CD14-positive monocyte (primary cell): ENCODE data around the gene PHLDA2. TPM values are rescaled to one million over a fixed set of nuclear protein-coding genes. Genes with fewer than 3 reads are reported as not detected.

Experiments
- DNase-seq, 3 donors: peaks; one replicate each; pipeline ENCODE4 v3.0.0-alpha.2; 2011 to 2022
- H2AFZ ChIP-seq: 2 replicates; pipeline ENCODE4 v1.6.0; 2012; ENCODE audit warnings: mild to moderate bottlenecking, low read depth, low read length, inconsistent platforms; ENCODE audit not compliant: insufficient read depth, poor library complexity, severe bottlenecking
- H3K27ac ChIP-seq, 2 donors: 1 replicate in 1 of 2; 2 replicates in 1 of 2; pipeline ENCODE4 v1.5.1; 2012 to 2013; ENCODE audit warnings: low read length in 2 of 2, control low read depth in 1 of 2, inconsistent platforms in 1 of 2, low read depth in 1 of 2, mild to moderate bottlenecking in 1 of 2
- H3K27me3 ChIP-seq, 2 donors: one replicate each; pipeline versions ENCODE4 v1.6.0 to v1.6.1; 2011 to 2013; ENCODE audit warnings: low read length in 2 of 2; ENCODE audit not compliant: control insufficient read depth in 2 of 2, insufficient read depth in 2 of 2
- H3K36me3 ChIP-seq, 2 donors: replicated peaks in 1 of 2; 1 replicate in 1 of 2; 2 replicates in 1 of 2; pipeline versions ENCODE4 v1.5.1 to v1.6.1; 2012 to 2013; ENCODE audit warnings: low read length in 2 of 2, control low read depth in 1 of 2, inconsistent platforms in 1 of 2, mild to moderate bottlenecking in 1 of 2; ENCODE audit not compliant: insufficient read depth in 2 of 2, control insufficient read depth in 1 of 2
- H3K4me1 ChIP-seq, 2 donors: 1 replicate in 1 of 2; 2 replicates in 1 of 2; pipeline versions ENCODE4 v1.5.1 to v1.6.1; 2012 to 2013; ENCODE audit warnings: low read length in 2 of 2, control low read depth in 1 of 2, inconsistent platforms in 1 of 2, mild to moderate bottlenecking in 1 of 2, moderate library complexity in 1 of 2; ENCODE audit not compliant: insufficient read depth in 2 of 2, control insufficient read depth in 1 of 2
- H3K4me2 ChIP-seq: replicated peaks from 2 replicates; pipeline ENCODE3; 2012; ENCODE audit warnings: low read length, moderate library complexity, mild to moderate bottlenecking; ENCODE audit not compliant: poor library complexity, severe bottlenecking; ENCODE audit errors: extremely low read depth
- H3K4me3 ChIP-seq, 3 experiments: fragments of 200-600 bp in 1 of 3; sonication (generic) in 1 of 3; replicated peaks in 1 of 3; 1 replicate in 2 of 3; 2 replicates in 1 of 3; pipeline ENCODE4 v1.5.1; 2011 to 2013; ENCODE audit warnings: low read length in 3 of 3, mild to moderate bottlenecking in 3 of 3, control low read depth in 2 of 3, low read depth in 2 of 3, inconsistent platforms in 1 of 3, moderate library complexity in 1 of 3
- H3K79me2 ChIP-seq: 2 replicates; pipeline ENCODE4 v1.6.0; 2012; ENCODE audit warnings: mild to moderate bottlenecking, control low read depth, inconsistent platforms, low read length, moderate library complexity; ENCODE audit not compliant: insufficient read depth
- H3K9ac ChIP-seq: 2 replicates; pipeline ENCODE4 v1.6.0; 2017; ENCODE audit warnings: low read length, mild to moderate bottlenecking; ENCODE audit not compliant: insufficient read depth, poor library complexity, severe bottlenecking
- H3K9me3 ChIP-seq, 2 donors: replicated peaks in 1 of 2; 1 replicate in 1 of 2; 2 replicates in 1 of 2; pipeline versions ENCODE4 v1.5.1 to v1.6.1; 2012 to 2013; ENCODE audit warnings: low read length in 2 of 2, control low read depth in 1 of 2; ENCODE audit not compliant: control insufficient read depth in 1 of 2, insufficient read depth in 1 of 2
- H4K20me1 ChIP-seq: 2 replicates; pipeline ENCODE4 v1.6.0; 2012; ENCODE audit warnings: mild to moderate bottlenecking, low read length, control low read depth, moderate library complexity; ENCODE audit not compliant: insufficient read depth
- H3K27ac Mint-ChIP-seq, 7 donors: one replicate each; pipeline ENCODE4 v1.8.0; 2020; ENCODE audit warnings: mild to moderate bottlenecking in 7 of 7, mixed read lengths in 7 of 7, moderate library complexity in 6 of 7, inconsistent platforms in 2 of 7
- H3K27me3 Mint-ChIP-seq, 3 donors: one replicate each; pipeline ENCODE4 v1.8.0; 2021 to 2022; ENCODE audit warnings: low read depth in 3 of 3, mild to moderate bottlenecking in 3 of 3, mixed read lengths in 3 of 3, moderate library complexity in 3 of 3, inconsistent platforms in 1 of 3
- H3K36me3 Mint-ChIP-seq, 2 donors: one replicate each; pipeline ENCODE4 v1.8.0; 2020; ENCODE audit warnings: mixed read lengths in 2 of 2, inconsistent platforms in 1 of 2, mild to moderate bottlenecking in 1 of 2
- H3K4me1 Mint-ChIP-seq: one replicate; pipeline ENCODE4 v1.8.0; 2020; ENCODE audit warnings: mild to moderate bottlenecking, mixed read lengths
- H3K4me3 Mint-ChIP-seq, 2 donors: one replicate each; pipeline ENCODE4 v1.8.0; 2020; ENCODE audit warnings: mild to moderate bottlenecking in 2 of 2, mixed read lengths in 2 of 2, moderate library complexity in 1 of 2
- H3K9me3 Mint-ChIP-seq, 7 donors: one replicate each; pipeline ENCODE4 v1.8.0; 2020 to 2022; ENCODE audit warnings: mixed read lengths in 7 of 7, mild to moderate bottlenecking in 6 of 7, moderate library complexity in 6 of 7, inconsistent platforms in 2 of 7
- WGBS: methylation state at CpG from one replicate; pipeline ENCODE4 v1.1.5; 2013; ENCODE audit warnings: missing lambda C conversion rate; ENCODE audit not compliant: insufficient coverage; 5-methylcytosine and 5-hydroxymethylcytosine counted together
- intact Hi-C, 2 donors: fragments of 100-400 bp; cut with micrococcal nuclease; formaldehyde crosslinking; loops; one replicate each; pipeline versions ENCODE4 v1.15.0 to v1.15.1; 2023
- polyA plus RNA-seq, 3 donors: library from polyadenylated mRNA; depleted of rRNA in 1 of 3; unstranded in 2 of 3; stranded (reverse) in 1 of 3; fragments of 300-500 nt in 2 of 3; fragments of >200 nt in 1 of 3; fragmentation: Illumina TruSeq in 2 of 3; gene quantifications; 1 replicate in 2 of 3; 2 replicates in 1 of 3; pipeline ENCODE4 v1.2.3, GENCODE V29; 2012 to 2021
- TF ChIP-seq, protein P1 (sequence below): fragments of 200-600 bp; IDR thresholded peaks from one replicate; pipeline ENCODE4 v1.8.0; 2022; ENCODE audit warnings: antibody characterized with exemption, mild to moderate bottlenecking

Gene PHLDA2
- polyA plus RNA-seq, 3 donors: 2.6 to 54.5 (median 4.7) TPM

DNA sequence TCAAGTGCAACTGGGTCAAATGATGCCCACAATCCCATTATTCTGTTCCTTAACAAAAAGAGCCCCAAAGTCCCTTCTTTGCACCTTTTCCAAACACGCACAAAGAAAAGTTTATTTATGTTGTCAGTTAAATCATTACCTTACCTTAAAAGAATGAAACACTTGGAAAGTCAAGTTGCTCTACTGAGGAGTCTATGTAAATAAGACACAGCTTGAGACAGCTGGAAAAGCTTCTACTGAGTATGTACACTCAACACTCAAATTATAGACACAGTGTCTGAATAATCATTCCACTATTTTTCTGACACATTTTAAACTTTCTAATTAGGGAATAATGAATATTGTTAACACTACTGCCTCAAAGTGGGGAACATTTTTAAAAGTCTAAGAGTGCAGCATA lies 21.6 kb upstream of the PHLDA2 start:
- Mint-ChIP-seq H3K27me3 (peaks cover 0 to 2% (median 0%) of the 10 kb centered on the region in 3 donors), H3K27ac (no peak overlapping the region), H3K9me3 (no peaks in the 10 kb centered on the region), H3K4me1 (peaks cover 22% of the 10 kb centered on the region), H3K36me3 (peaks cover 93 to 96% of the 10 kb centered on the region in 2 donors), H3K4me3 (no peak overlapping the region)
- intact Hi-C loops: no loop called here
- Histone ChIP-seq H3K9me3 (no peaks in the 10 kb centered on the region), H4K20me1 (peaks cover 4% of the 10 kb centered on the region), H3K4me1 (peaks cover 15 to 26% of the 10 kb centered on the region in 2 donors), H3K79me2 (no peaks in the 10 kb centered on the region), H3K27me3 (no peaks in the 10 kb centered on the region), H2AFZ (no peak overlapping the region), H3K4me3 (no peak overlapping the region), H3K4me2 (no peak overlapping the region), H3K36me3 (peaks cover 81 to 87% of the 10 kb centered on the region in 2 donors), H3K27ac (no peak overlapping the region), H3K9ac (no peak overlapping the region)
- no CpG with 5 or more reads among the region's 1 CpG for WGBS
- DNase-seq: no peak
- TF ChIP-seq, protein P1, sequence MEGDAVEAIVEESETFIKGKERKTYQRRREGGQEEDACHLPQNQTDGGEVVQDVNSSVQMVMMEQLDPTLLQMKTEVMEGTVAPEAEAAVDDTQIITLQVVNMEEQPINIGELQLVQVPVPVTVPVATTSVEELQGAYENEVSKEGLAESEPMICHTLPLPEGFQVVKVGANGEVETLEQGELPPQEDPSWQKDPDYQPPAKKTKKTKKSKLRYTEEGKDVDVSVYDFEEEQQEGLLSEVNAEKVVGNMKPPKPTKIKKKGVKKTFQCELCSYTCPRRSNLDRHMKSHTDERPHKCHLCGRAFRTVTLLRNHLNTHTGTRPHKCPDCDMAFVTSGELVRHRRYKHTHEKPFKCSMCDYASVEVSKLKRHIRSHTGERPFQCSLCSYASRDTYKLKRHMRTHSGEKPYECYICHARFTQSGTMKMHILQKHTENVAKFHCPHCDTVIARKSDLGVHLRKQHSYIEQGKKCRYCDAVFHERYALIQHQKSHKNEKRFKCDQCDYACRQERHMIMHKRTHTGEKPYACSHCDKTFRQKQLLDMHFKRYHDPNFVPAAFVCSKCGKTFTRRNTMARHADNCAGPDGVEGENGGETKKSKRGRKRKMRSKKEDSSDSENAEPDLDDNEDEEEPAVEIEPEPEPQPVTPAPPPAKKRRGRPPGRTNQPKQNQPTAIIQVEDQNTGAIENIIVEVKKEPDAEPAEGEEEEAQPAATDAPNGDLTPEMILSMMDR: no peak

- H3K4me2 ChIP-seq: no peak overlapping the region
- no peak overlapping the region for H3K4me3 ChIP-seq
- Mint-ChIP-seq H3K9me3 (no peaks in the 10 kb centered on the region), H3K27ac (no peak overlapping the region), H3K27me3 (no peaks in the 10 kb centered on the region), H3K4me1 (peaks cover 31% of the 10 kb centered on the region), H3K36me3 (peaks cover 85 to 88% of the 10 kb centered on the region in 2 donors), H3K4me3 (no peak overlapping the region)
- peaks cover 24 to 35% of the 10 kb centered on the region in 2 donors for H3K4me1 ChIP-seq
- no peaks in the 10 kb centered on the region for H3K9me3 ChIP-seq
- no peaks in the 10 kb centered on the region for H3K27me3 ChIP-seq
- peaks cover 4% of the 10 kb centered on the region for H4K20me1 ChIP-seq
- H3K79me2 ChIP-seq: no peaks in the 10 kb centered on the region
- no peak overlapping the region for H3K27ac ChIP-seq
- intact Hi-C loops: no loop called here
- 93% methylated on average over 11 of the region's 11 CpGs for WGBS
- H3K36me3 ChIP-seq: peaks cover 73 to 78% of the 10 kb centered on the region in 2 donors
- no peak for DNase-seq
- TF ChIP-seq, protein P1: no peak
- no peak overlapping the region for H2AFZ ChIP-seq
- H3K9ac ChIP-seq: no peak overlapping the region
These were observed 20.7 kb upstream of the PHLDA2 start for GRCh38 chr11:2949920-2950319.
